ENCODE data around the gene RFX1. TPM values are rescaled to one million over a fixed set of nuclear protein-coding genes. Genes with fewer than 3 reads are reported as not detected.

The RFX1 gene
- total and polyA plus RNA-seq, 2 of the 13 experiments (the other 11 are each of a cell fraction or from before 2014, with no cell fraction given): 1.1 to 1.3 TPM

GRCh38 chr19:14031719-14032480 is 25.8 kb upstream of the RFX1 start, which contains the start of gene IL27RA (continued):
- 0 out of 2 replicates have a peak, but pooled peaks have one; percentile 30 for TF ChIP-seq TFE3 (CRISPR knock-in tag; IDR thresholded peaks at IDR 0.05)
- peak; percentile 59 for TF ChIP-seq AGO1 (IDR thresholded peaks at IDR 0.05; ENCODE audit: low read depth, low read length, poor library complexity, severe bottlenecking)
- no peak for TF ChIP-seq TEAD3 (CRISPR knock-in tag; optimal IDR thresholded peaks at IDR 0.05; ENCODE audit: borderline replicate concordance)
- 0 out of 2 replicates have a peak, but pooled peaks have one; percentile 59 for TF ChIP-seq PRMT3 (CRISPR knock-in tag; IDR thresholded peaks at IDR 0.05; ENCODE audit: borderline replicate concordance, low read depth)
- TF ChIP-seq ZBTB3 (CRISPR knock-in tag; IDR thresholded peaks at IDR 0.05; ENCODE audit: borderline replicate concordance, low read depth): no peak
- TF ChIP-seq, protein P1, sequence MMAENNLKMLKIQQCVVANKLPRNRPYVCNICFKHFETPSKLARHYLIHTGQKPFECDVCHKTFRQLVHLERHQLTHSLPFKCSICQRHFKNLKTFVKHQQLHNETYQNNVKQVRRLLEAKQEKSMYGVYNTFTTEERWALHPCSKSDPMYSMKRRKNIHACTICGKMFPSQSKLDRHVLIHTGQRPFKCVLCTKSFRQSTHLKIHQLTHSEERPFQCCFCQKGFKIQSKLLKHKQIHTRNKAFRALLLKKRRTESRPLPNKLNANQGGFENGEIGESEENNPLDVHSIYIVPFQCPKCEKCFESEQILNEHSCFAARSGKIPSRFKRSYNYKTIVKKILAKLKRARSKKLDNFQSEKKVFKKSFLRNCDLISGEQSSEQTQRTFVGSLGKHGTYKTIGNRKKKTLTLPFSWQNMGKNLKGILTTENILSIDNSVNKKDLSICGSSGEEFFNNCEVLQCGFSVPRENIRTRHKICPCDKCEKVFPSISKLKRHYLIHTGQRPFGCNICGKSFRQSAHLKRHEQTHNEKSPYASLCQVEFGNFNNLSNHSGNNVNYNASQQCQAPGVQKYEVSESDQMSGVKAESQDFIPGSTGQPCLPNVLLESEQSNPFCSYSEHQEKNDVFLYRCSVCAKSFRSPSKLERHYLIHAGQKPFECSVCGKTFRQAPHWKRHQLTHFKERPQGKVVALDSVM (CRISPR knock-in tag; IDR thresholded peaks at IDR 0.05): no peak; the same call in 1 of the 2 replicates
- TF ChIP-seq, protein P2, sequence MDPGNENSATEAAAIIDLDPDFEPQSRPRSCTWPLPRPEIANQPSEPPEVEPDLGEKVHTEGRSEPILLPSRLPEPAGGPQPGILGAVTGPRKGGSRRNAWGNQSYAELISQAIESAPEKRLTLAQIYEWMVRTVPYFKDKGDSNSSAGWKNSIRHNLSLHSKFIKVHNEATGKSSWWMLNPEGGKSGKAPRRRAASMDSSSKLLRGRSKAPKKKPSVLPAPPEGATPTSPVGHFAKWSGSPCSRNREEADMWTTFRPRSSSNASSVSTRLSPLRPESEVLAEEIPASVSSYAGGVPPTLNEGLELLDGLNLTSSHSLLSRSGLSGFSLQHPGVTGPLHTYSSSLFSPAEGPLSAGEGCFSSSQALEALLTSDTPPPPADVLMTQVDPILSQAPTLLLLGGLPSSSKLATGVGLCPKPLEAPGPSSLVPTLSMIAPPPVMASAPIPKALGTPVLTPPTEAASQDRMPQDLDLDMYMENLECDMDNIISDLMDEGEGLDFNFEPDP (CRISPR knock-in tag; conservative IDR thresholded peaks at IDR 0.05): 0 out of 2 replicates have a peak, but pooled peaks have one; percentile 88
- no peak for TF ChIP-seq IRF1 (CRISPR knock-in tag; IDR thresholded peaks at IDR 0.05; ENCODE audit: low read depth)
- no peak for TF ChIP-seq ZNF446 (CRISPR knock-in tag; IDR thresholded peaks at IDR 0.05)
- no peak for TF ChIP-seq TBX3 (IDR thresholded peaks at IDR 0.05; ENCODE audit: borderline replicate concordance)
- TF ChIP-seq RBM22 (optimal IDR thresholded peaks at IDR 0.05; ENCODE audit: low read length): no peak
- TF ChIP-seq PHB2 (IDR thresholded peaks at IDR 0.05; ENCODE audit: partially characterized antibody): no peak
- 0 out of 2 replicates have a peak, but pooled peaks have one; percentile 35 for TF ChIP-seq ZNF232 (CRISPR knock-in tag; IDR thresholded peaks at IDR 0.05; ENCODE audit: borderline replicate concordance)
- TF ChIP-seq DNMT3B (CRISPR knock-in tag; conservative IDR thresholded peaks at IDR 0.05): no peak
- no peak for TF ChIP-seq NR2F6 (IDR thresholded peaks at IDR 0.05)
- TF ChIP-seq NR2F6 (CRISPR knock-in tag; IDR thresholded peaks at IDR 0.05): no peak
- TF ChIP-seq ZNF761 (CRISPR knock-in tag; conservative IDR thresholded peaks at IDR 0.05): peak; percentile 66; the same call in 1 of the 2 replicates
- TF ChIP-seq NBN (conservative IDR thresholded peaks at IDR 0.05): no peak
- TF ChIP-seq, protein P3, sequence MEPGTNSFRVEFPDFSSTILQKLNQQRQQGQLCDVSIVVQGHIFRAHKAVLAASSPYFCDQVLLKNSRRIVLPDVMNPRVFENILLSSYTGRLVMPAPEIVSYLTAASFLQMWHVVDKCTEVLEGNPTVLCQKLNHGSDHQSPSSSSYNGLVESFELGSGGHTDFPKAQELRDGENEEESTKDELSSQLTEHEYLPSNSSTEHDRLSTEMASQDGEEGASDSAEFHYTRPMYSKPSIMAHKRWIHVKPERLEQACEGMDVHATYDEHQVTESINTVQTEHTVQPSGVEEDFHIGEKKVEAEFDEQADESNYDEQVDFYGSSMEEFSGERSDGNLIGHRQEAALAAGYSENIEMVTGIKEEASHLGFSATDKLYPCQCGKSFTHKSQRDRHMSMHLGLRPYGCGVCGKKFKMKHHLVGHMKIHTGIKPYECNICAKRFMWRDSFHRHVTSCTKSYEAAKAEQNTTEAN (CRISPR knock-in tag; conservative IDR thresholded peaks at IDR 0.05): peak; percentile 5; the same call in 1 of the 2 replicates
- no peak for TF ChIP-seq RXRB (CRISPR knock-in tag; IDR thresholded peaks at IDR 0.05; ENCODE audit: borderline replicate concordance)
- TF ChIP-seq ZFP1 (CRISPR knock-in tag; IDR thresholded peaks at IDR 0.05): no peak
